Measurements from ENCODE around the gene LTBP2.

LTBP2 gene

GRCh38 chr14:74583689-74584434, 28.2 kb downstream of the LTBP2 start:
- no peak for DNase-seq (ENCODE audit: low read depth)
- no peak overlapping the region for H3K4me3 ChIP-seq (ENCODE audit: low read length)
- no peak for TF ChIP-seq CTCF (conservative IDR thresholded peaks at IDR 0.05; ENCODE audit: low read depth, low read length)

GRCh38 chr14:74582910-74583581, 29.0 kb downstream of the LTBP2 start:
- no peak for TF ChIP-seq CTCF (conservative IDR thresholded peaks at IDR 0.05; ENCODE audit: low read depth, low read length)
- H3K4me3 ChIP-seq (ENCODE audit: low read length), result no peak overlapping the region
- DNase-seq (ENCODE audit: low read depth), result no peak

GRCh38 chr14:74580275-74580672, 31.8 kb downstream of the LTBP2 start:
- DNase-seq (ENCODE audit: low read depth), result no peak
- TF ChIP-seq CTCF (conservative IDR thresholded peaks at IDR 0.05; ENCODE audit: low read depth, low read length), result no peak
- H3K4me3 ChIP-seq (ENCODE audit: low read length), result no peak overlapping the region

GRCh38 chr14:74579447-74580274, 32.4 kb downstream of the LTBP2 start:
- TF ChIP-seq CTCF (conservative IDR thresholded peaks at IDR 0.05; ENCODE audit: low read depth, low read length), result no peak
- DNase-seq (ENCODE audit: low read depth), result no peak
- H3K4me3 ChIP-seq (ENCODE audit: low read length), result no peak overlapping the region

- no peak for DNase-seq (ENCODE audit: low read depth)
- H3K4me3 ChIP-seq (ENCODE audit: low read length), result no peak overlapping the region
- no peak for TF ChIP-seq CTCF (conservative IDR thresholded peaks at IDR 0.05; ENCODE audit: low read depth, low read length)
These were observed 33.6 kb downstream of the LTBP2 start for GRCh38 chr14:74578479-74578878.

- H3K4me3 ChIP-seq (ENCODE audit: low read length), result no peak overlapping the region
- no peak for TF ChIP-seq CTCF (conservative IDR thresholded peaks at IDR 0.05; ENCODE audit: low read depth, low read length)
These were observed 34.1 kb downstream of the LTBP2 start for GRCh38 chr14:74577948-74578275.

More at GRCh38 chr14:74577948-74578275, 34.1 kb downstream of the LTBP2 start:
- no peak for DNase-seq (ENCODE audit: low read depth)
